ENCODE data around the gene RPP21.

Gene RPP21

DNA sequence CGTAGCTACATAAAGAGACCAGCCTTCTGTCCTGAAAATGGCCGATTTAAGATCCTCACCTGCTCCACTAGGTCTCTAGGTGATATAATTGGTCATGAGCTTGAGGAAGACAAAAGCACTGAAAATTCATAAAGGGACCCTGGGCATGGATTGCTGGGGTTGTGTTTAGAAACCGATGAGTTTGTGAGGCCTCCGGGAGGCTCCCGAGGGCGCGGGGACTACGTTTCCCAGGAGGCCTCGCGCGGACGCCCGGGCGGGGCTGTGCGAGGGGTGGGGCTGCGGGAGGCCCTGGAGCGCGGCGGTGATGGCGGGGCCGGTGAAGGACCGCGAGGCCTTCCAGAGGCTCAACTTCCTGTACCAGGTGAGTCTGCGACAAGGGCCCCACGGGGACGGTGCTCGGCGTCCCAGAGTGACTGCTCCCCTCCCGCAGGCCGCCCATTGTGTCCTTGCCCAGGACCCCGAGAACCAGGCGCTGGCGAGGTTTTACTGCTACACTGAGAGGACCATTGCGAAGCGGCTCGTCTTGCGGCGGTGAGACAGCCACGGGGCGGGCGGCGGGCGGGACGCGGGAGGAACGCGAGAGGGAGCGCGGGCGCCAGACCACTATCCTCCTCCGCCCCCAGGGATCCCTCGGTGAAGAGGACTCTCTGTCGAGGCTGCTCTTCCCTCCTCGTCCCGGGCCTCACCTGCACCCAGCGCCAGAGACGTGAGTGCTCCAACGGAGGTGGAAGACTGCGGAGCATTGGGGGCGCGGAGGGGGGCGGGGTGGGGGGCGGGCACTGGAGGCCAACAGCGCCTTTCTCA lies at the start of gene RPP21:
TSS of gene RPP21 (plus strand) at position 289 of the 804 bp plus-strand sequence. CDS start at position 305, 16 bp downstream.
- peak; percentile 90 for DNase-seq

DNA sequence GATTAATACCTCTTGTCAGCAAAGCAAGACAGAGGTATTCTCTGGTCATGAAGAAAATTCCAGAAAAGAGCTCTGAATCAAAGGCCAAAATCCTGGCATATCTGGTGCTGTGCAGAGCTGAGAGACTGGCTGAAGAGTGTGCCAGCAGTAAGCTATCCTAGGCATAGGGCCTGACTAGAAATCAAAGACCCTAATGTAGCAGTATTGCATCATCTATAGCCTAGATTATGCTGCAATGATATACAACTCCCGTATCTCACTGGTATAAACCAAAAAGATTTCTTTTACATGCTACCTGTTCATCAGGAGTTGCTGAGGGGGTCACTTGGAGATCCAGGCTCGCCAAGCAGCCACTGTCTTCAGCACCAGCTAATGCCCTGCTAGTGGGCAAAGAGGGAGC lies 49.1 kb upstream of the RPP21 start:
- DNase-seq = no peak

DNA sequence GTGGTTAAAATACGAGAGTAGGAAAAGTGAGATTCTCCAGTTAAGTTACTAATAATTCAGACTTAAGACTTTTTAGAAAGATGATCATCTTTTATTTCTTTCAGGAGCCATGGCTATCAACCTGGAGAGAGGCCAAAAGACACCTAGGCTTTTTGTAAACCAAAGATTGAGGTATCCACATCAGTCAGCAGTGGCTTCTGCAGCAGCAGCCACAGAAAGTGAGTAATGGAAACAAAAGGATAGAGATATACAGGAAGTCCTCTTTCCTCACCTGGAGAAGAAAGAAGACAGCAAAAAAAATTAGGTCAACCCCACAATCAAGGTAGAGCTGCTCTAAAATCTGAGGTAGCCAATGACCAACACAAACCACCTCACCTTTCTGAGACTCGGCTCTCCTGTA lies 41.0 kb upstream of the RPP21 start:
- DNase-seq = no peak

DNA sequence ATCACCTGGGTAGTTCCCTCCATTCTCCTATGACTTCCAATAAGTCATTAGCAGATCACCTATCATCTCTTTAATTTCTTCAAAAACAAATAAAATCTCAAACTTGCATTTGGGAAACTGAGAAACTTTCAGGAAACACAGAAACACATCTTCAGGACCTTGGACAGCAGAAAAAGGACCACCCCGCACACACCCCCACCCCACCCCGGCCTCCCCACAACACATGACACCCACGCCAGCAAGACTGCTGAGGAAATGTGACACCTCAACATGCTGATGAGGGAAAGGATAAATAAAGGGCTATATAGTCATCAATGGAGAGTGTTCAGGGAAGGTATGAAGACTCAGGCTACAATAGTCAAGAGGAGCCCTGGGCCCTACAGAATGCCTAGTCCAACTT lies 33.9 kb upstream of the RPP21 start:
- DNase-seq = no peak

DNA sequence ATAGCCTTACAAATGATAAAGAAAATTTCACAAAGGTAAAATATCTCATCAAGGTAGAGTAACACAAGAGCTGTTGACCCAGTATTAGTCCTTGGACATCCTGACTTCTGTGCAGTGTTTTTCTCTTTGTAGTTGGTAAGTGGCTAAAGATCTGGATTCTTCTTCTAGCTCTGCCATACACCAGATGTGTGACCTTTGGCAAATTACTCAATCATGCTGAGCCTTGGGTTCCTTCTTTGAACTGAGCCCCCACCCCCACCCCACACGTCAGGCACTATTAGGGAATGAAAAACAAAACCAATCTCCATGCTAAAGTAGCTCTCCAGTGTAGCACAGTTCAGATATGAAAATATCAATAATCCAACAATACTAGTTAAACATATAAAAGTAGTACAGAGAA lies 33.3 kb upstream of the RPP21 start:
- no peak for DNase-seq

DNA sequence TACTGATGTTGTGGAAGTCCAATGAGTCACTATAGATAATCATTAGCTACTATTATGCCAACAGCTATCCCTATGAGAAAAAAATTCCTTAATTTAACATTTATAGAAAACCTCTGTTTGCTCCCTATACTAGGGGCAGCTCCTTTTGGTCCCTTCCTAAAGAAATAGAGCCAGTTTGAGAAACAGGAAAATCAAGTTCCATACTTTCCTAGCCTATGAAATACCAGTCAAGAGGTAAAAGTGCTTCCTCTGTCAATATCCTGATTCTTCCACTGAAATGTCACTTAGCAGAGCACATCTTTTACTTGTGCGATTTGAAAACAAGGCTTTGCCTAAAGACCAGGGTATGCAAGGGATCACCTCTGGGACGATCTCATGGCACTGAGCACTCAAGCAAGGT lies 32.7 kb upstream of the RPP21 start:
- DNase-seq = no peak

DNA sequence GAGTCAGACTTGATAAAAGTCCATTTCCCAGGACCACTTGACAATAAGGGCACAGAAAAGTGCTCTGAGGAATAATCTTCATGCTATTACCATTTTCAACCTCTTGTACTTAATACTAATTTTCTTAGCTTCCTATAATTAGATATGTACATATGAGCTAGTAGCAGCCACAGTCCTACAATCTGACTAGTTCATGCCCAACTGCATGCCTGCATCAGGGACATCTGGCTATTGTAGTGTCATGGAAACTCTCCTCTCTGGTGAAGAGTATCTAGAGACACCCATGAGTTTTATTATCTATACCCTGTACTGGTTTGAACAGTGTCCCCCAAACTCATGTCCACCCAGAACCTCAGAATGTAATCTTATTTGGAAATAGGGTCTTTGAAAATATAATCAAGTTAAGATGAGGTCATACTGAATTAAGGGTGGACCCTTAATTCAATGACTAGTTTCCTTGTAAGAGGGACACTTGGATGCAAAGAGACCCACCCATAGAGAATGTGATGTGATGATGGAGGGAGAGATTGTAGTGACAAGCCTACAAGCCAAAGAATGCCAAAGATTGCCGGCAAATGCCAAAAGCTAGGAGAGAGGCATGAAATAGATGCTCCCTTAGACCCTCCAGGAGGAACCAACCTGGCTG lies 32.2 kb upstream of the RPP21 start:
- no peak for DNase-seq

DNA sequence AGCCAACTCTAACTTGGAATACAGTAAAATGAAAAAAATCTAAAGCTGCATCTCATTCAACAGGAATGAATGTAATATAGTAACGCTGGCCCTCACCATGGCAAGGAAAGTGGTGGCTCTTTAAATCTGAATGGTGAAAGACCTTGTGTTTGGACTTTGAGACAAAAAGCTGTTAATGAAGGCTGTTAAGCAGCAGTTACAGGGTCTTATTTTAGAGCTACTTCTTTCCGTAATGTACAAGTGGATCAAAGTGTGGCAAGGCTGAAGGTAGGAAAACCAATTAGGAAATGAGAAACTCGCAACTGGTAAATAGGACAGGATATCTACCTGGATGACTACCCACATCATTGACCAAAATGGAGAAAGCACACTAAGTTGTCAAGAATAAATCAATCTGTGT lies 29.8 kb upstream of the RPP21 start:
- DNase-seq = no peak

DNA sequence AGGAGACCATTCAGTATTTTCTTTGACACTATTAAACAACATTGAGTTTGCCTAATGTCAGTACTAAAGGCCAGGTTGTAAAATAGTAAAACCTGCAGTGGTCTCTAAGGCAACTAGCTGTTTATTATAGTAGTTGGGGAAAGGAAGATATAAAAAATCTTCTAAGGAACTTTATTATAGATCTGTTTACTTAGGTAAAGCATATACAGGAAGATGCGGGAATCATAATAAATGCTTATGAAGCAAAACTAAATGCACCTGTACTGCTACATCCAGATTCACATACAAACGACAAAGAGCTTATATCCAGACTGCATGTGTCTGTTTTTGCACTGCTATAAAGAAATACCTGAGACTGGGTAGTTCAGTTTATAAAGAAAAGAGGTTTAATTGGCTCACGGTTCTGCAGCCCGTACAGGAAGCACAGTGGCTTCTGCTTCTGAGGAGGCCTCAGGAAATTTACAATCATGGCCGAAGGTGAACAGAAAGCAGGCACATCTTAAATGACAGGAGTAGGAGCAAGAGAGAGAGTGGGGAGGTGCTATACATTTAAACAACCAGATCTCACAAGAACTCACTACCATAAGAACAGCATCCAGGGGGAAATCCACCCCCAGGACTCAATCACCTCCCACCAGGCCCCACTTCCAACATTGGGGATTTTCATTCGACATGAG lies 26.9 kb upstream of the RPP21 start:
- DNase-seq = no peak

DNA sequence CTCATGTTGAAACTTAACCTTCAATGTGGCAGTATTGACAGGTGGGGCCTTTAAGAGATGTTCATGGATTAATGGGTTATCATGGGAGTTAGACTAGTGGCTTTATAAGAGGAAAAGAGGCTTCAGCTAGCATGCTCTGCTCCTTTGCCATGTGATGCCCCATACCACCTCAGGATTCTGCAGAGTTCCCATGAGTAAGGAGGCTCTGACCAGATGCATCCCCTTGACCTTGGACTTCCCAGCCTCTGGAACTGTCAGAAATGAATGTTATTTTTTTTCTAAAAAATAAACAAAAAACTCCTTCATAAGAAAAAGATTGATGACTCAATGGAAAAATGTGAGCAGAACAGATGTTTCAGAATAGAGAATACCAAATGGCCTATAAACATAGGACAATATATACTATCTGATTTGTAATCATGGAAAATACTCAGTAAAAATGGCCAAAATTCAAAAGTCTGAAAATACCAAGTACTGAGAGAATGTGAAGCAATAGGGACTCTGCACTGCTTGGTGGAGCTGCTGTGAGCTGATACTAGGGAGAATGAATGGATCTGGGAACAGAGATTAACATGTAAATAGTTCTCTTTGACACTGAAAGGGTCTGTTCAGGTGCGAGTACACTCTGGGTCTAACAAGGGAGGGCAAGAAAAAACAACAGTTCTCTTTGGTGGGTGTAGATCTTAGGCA lies 25.7 kb upstream of the RPP21 start:
- no peak for DNase-seq

DNA sequence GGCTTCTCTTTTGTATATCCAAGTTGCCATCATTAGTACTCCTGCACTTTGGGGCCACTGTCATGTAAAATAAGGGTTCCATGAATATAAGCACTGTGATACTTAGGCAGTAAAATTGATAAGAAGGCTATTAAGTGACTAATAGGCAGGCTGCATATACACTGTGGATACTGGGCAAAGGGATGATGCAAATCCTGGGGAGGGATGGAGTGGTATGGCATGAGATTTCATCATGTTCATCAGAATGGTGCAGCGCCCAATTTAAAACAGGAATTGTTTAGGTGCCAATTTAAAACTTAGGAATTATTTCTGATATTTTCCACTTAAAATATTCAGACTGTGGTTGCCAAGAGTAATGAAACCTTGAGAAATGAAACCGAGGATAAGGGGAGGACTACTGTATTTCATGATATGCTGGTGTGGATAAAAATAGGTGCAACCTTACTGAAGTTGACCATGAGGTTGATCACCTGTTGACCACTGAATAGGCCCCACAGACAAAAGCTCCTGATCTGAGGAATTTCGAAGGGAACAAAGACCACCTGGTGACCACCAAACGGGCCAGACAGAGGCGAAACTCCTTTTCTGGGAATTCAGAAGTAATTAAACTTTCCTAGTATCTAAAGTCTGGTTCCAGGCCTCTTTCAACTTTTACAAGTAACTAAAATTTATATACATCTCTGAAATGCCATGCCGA lies 23.1 kb upstream of the RPP21 start:
- no peak for DNase-seq

DNA sequence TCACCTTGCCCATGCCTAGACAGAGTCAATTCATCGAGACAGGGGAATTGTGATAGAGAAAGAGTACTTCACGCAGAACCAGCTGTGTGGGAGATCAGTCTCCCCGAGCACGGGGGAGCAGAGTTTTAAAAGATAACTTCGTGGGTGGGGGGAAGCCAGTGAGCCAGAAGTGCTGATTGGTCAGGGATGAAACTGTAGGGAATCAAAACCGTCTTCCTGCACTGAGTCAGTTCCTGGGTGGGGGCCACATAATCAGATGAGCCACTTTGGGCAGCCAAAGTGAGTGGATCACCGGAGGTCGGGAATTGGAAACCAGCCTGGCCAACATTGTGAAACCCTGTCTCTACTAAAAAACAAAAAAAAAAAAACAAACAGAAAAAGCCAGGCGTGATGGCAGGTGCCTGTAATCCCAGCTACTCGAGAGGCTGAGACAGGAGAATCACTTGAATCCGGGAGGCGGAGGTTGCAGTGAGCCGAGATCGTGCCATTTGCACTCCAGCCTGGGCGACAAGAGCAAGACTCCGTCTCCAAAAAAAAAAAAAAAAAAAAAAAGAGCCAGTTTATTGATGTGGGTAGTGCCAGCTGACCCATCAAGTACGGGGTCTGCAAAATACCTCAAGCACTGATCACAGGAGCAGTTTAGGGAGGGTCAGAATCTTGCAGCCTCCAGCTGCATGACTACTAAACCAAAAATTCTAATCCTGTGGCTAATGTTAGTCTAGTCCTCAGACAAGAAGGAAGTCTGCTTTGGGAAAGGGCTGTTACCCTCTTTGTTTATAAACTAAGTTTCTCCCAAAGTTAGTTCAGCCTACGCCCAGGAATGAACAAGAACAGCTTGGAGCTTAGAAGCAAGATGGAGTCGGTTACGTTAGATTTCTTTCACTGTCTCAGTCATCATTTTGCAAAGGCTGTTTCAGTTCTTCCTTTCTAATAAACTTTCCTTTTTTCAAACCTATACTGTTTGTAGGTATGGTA lies 22.1 kb upstream of the RPP21 start:
- peak; percentile 10 to 35 for DNase-seq

DNA sequence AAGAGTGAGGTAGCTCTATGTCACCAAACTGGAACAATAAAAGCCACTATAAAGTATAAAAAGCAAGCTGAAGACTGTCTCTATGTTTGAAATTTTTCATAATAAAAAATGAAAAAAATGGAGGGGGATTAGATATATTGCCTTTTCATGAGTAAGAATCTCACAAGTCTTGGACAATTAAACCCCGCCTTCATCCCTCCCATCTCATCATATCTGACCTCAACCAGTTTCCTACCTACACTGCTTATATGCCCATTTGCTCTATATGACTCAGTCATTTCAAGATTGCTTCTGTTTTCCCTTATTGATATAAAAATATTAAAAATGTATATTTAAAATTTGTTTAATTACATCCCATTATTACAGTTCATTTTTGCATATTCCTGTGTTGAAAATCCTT lies 21.1 kb upstream of the RPP21 start:
- DNase-seq = no peak

DNA sequence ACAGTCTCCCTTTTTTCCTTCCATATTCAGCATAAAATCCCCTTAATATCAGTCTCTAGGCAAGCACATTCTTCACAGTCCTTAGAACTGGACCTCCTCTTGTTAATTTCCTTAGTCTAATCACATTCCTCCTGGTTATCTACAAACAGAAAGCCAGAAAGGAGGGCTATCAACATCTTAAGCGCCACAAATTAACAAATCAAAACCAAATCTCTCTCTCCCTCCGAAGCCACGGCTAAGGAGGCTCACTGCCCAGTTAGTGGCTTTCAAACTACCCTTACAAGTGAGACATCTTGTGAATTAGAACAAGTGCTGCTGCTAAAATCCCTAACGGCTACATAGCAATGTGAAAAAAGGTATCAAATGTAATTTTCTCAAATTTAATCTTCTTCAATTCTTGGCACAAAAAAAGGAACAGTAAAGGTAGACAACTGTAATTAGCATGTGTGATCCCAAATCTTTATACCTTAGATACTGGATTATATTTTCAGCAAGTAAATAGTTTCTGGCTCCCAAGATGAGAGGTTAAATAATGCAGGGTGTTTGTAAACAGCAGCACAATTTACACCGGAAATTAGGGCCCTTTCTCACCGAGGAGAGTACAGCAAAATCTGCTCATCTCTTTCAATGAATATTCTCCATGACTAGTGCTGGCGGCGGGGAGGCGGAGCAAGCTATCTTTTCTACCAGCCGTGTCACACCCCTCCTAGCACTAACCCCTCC lies 19.6 kb upstream of the RPP21 start:
- peak; percentile 86 to 88 for DNase-seq

DNA sequence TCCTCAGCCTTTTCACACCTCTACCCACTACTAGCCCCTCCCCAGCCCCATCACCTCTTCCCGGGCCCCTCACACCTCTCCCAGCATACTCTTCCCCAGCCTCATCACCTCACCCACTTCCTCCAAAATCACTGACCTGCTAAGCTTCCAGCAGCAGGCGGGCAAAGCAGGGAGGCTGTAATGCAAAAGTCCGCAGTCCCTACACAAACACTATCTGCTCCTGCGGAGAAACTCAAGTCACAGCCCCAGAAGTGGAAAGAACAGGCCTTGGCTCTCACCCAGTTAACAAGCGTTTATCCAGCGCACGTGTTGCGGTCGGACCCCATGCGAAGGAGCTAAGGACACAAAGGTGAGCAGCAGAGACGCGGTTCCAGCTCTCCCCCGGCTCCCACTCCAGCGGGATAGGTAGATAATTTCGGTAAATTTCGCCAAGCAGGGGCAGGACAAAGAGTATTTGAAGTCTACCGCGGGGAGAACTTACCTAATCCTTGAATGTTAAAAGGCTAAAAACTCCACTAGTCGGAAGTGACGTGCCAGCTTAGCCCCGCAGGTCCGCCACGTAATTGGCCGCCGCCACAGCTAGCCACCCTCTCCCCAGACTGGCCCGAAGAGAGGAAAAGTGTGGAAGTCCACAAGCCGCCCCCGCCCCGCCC lies 19.0 kb upstream of the RPP21 start:
- peak; percentile 77 to 78 for DNase-seq

DNA sequence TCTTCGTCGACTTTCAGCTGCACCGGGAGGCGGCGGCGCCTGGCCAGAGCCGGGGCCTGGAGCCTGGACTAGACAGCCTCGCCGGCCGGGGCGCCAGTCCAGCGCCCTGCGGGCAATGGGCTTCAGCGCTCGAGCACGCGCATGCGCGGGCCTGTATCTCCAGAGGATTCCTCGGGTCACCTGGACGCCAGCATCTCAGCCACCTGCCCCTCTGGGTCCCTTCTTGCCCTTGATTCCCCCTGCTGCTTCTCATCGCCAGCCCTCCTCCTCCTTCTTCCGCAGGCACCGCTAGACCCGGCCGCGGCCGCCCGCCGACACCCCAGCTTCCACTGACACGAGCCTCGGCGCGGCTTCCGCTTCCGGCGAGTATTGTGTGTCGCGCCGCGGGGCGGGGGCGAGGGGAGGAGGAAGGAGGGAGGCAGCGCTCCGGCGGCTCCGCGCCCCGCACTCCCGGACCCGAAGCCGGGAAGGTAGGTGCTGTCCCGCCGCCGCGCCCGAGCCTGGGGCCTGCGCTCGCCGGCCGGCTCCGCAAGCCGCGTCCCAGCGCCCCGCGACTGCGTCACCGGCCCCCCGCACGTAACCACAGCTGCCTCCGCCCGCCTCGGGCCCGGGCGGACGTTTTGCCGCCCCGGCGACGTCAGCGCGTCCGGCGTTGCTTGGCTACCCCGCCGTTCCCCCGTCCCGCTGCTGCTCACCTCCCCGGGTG lies 18.3 kb upstream of the RPP21 start, which contains the start of gene TRIM39:
TSS of gene TRIM39 (plus strand) at position 402 of the 706 bp plus-strand sequence. CDS start 2,391 bp downstream, outside the sequence.
- DNase-seq = peak; percentile 88

DNA sequence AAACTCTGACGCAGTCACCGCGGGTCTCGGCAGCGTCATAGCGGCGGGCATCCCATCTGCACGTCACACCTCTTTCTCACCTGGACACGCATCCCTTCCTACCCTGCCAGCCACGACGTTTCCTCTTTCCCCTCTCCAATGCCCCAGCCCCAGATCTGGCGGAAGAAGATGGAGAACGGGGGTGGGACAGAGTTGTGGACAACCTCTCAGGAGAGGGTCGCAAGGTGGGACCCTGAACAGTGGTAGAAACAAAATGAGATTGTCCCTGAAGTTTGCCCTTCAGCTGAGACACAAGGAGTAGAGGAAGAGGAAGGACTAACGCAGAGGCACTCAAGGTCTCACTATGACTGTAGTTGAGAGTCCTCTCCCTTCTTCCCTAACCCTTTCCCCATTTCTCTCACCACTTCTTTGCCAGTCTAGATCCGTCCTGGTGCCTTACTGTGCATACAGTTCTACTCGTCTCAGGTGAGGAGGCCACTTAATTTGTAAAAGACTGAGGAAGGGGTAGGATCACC lies 17.7 kb upstream of the RPP21 start:
- no peak for DNase-seq

DNA sequence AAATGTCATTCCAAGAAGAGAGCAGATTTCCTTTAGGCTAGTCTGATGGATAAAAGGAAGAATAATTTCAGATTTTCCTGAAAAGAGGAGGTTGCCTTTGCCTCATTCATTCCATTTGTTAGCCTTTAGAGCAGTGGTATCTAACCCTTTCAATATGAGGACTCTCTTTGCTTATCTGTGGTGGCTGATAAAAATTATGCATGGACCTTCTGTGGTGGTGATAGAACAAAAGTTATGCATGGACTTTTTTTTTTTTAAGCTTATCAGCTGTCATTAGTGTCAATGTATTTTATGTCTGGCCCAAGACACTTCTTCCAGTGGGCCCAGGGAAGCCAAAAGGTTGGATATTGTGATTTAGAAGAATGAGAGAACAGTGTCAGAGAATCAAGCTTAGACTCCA lies 16.6 kb upstream of the RPP21 start:
- no peak for DNase-seq

DNA sequence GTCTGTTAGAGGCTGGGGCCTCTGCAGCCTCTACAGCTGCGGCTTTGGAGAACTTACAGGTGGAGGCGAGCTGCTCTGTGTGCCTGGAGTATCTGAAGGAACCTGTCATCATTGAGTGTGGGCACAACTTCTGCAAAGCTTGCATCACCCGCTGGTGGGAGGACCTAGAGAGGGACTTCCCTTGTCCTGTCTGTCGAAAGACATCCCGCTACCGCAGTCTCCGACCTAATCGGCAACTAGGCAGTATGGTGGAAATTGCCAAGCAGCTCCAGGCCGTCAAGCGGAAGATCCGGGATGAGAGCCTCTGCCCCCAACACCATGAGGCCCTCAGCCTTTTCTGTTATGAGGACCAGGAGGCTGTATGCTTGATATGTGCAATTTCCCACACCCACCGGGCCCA lies 15.6 kb upstream of the RPP21 start:
- no peak for DNase-seq

Measured in stimulated activated CD4-positive, alpha-beta T cell treated with anti-CD3 and anti-CD28 coated beads, Interleukin-2, amount 100 ng/mL, for 24 hours (primary cell).